WTC11 (cell line): ENCODE measurements around the gene RFLNA. TPM values are rescaled to one million over a fixed set of nuclear protein-coding genes. Genes with fewer than 3 reads are reported as not detected.

ENCODE experiments used
- ATAC-seq: fragments of 200-7000 bp; cut with Tn5 transposase; 2 replicates; pipeline ENCODE4 v1.10.0; 2021; ENCODE audit warnings: mild to moderate bottlenecking, moderate library complexity
- CTCF ChIA-PET: fragments of 300-600 bp; sonication (Branson Sonifier 250); formaldehyde crosslinking; loops from one replicate; lab custom pipeline; 2021; ENCODE audit warnings: antibody characterized with exemption; lab: Charles Lee
- POLR2A ChIA-PET: fragments of 350-600 bp; sonication (Branson Sonifier 250); formaldehyde crosslinking; loops from one replicate; lab custom pipeline; 2021; ENCODE audit warnings: antibody characterized with exemption; lab: Charles Lee
- DNase-seq: peaks from one replicate; pipeline ENCODE4 v3.0.0; 2021; ENCODE audit warnings: low spot score
- H3K27ac Mint-ChIP-seq: 2 replicates; pipeline ENCODE4 v1.8.0; 2021; ENCODE audit warnings: mixed read lengths
- H3K27me3 Mint-ChIP-seq: 2 replicates; pipeline ENCODE4 v1.8.0; 2021; ENCODE audit warnings: low read depth, mild to moderate bottlenecking, moderate library complexity, mixed read lengths
- H3K36me3 Mint-ChIP-seq: 2 replicates; pipeline ENCODE4 v1.8.0; 2021; ENCODE audit warnings: mixed read lengths
- H3K4me1 Mint-ChIP-seq: 2 replicates; pipeline ENCODE4 v1.8.0; 2022; ENCODE audit warnings: mixed read lengths
- H3K4me3 Mint-ChIP-seq: 2 replicates; pipeline ENCODE4 v1.8.0; 2021; ENCODE audit warnings: mild to moderate bottlenecking, moderate library complexity, mixed read lengths
- H3K9me3 Mint-ChIP-seq: 2 replicates; pipeline ENCODE4 v1.8.0; 2021; ENCODE audit warnings: mixed read lengths
- ARID4B ChIP-seq: sonication (generic); formaldehyde crosslinking; IDR thresholded peaks from 2 replicates; pipeline ENCODE4 v1.8.0; 2023; ENCODE audit warnings: missing genetic modification reagents, mild to moderate bottlenecking, borderline replicate concordance
- CREB1 ChIP-seq: sonication (generic); formaldehyde crosslinking; IDR thresholded peaks from 2 replicates; pipeline ENCODE4 v1.8.0; 2023; ENCODE audit warnings: mild to moderate bottlenecking, missing genetic modification reagents
- ELF4 ChIP-seq: sonication (generic); formaldehyde crosslinking; IDR thresholded peaks from 2 replicates; pipeline ENCODE4 v1.8.1; 2022; ENCODE audit warnings: low read depth, mild to moderate bottlenecking, moderate library complexity, missing genetic modification reagents
- GABPB1 ChIP-seq: sonication (generic); formaldehyde crosslinking; IDR thresholded peaks from 2 replicates; pipeline ENCODE4 v1.8.1; 2023; ENCODE audit warnings: mild to moderate bottlenecking, missing genetic modification reagents
- GRHL2 ChIP-seq: fragments of 250-450 bp; sonication (Bioruptor Pico); IDR thresholded peaks from 2 replicates; pipeline ENCODE4 v1.8.0; 2022; ENCODE audit warnings: mild to moderate bottlenecking, moderate library complexity; ENCODE audit not compliant: insufficient replicate concordance, severe bottlenecking
- HMGA2 ChIP-seq: fragments of 250-450 bp; sonication (Bioruptor Pico); IDR thresholded peaks from 2 replicates; pipeline ENCODE4 v1.4.0; 2021; ENCODE audit warnings: mild to moderate bottlenecking, moderate library complexity
- MAX ChIP-seq: sonication (generic); formaldehyde crosslinking; IDR thresholded peaks from 2 replicates; pipeline ENCODE4 v1.8.0; 2022; ENCODE audit warnings: mild to moderate bottlenecking, missing genetic modification reagents
- MXD4 ChIP-seq: fragments of 250-450 bp; sonication (Bioruptor Pico); IDR thresholded peaks from 2 replicates; pipeline ENCODE4 v1.8.0; 2021; ENCODE audit warnings: mild to moderate bottlenecking, moderate library complexity, borderline replicate concordance
- NFE2L1 ChIP-seq: sonication (generic); formaldehyde crosslinking; IDR thresholded peaks from 2 replicates; pipeline ENCODE4 v1.8.1; 2023; ENCODE audit warnings: missing genetic modification reagents
- SMAD4 ChIP-seq: sonication (generic); formaldehyde crosslinking; IDR thresholded peaks from 2 replicates; pipeline ENCODE4 v1.8.0; 2022; ENCODE audit warnings: mild to moderate bottlenecking, missing genetic modification reagents
- TEAD1 ChIP-seq: sonication (generic); formaldehyde crosslinking; IDR thresholded peaks from 2 replicates; pipeline ENCODE4 v1.8.0; 2022; ENCODE audit warnings: mild to moderate bottlenecking, missing genetic modification reagents
- TP53 ChIP-seq: sonication (generic); formaldehyde crosslinking; IDR thresholded peaks from 2 replicates; pipeline ENCODE4 v1.8.1; 2023; ENCODE audit warnings: mild to moderate bottlenecking, missing genetic modification reagents
- USF1 ChIP-seq: sonication (generic); formaldehyde crosslinking; IDR thresholded peaks from 2 replicates; pipeline ENCODE4 v1.8.0; 2022; ENCODE audit warnings: mild to moderate bottlenecking, missing genetic modification reagents
- ZNF121 ChIP-seq: sonication (generic); formaldehyde crosslinking; IDR thresholded peaks from 2 replicates; pipeline ENCODE4 v1.8.0; 2023; ENCODE audit warnings: missing genetic modification reagents
- ZNF396 ChIP-seq: fragments of 250-450 bp; sonication (Bioruptor Pico); IDR thresholded peaks from 2 replicates; pipeline ENCODE4 v1.8.0; 2021; ENCODE audit warnings: mild to moderate bottlenecking, moderate library complexity, borderline replicate concordance
- ZNF416 ChIP-seq: fragments of 250-450 bp; sonication (Bioruptor Pico); IDR thresholded peaks from 2 replicates; pipeline ENCODE4 v1.9.0; 2021; ENCODE audit warnings: mild to moderate bottlenecking, inconsistent platforms
- ZNF671 ChIP-seq: fragments of 250-450 bp; sonication (Bioruptor Pico); IDR thresholded peaks from 2 replicates; pipeline ENCODE4 v1.8.0; 2021; ENCODE audit warnings: mild to moderate bottlenecking
- total RNA-seq: library from RNA; stranded (reverse); gene quantifications from 3 replicates; pipeline ENCODE4 v1.2.3, GENCODE V29; 2021
- TF ChIP-seq, protein P1 (sequence below): sonication (generic); formaldehyde crosslinking; IDR thresholded peaks from 2 replicates; pipeline ENCODE4 v1.8.1; 2023; ENCODE audit warnings: mild to moderate bottlenecking, missing genetic modification reagents, moderate library complexity
- TF ChIP-seq, protein P2 (sequence below): fragments of 200-600 bp; IDR thresholded peaks from 2 replicates; pipeline ENCODE4 v1.8.0; 2022; ENCODE audit warnings: antibody characterized with exemption
- TF ChIP-seq, protein P3 (sequence below): sonication (generic); formaldehyde crosslinking; conservative IDR thresholded peaks from 2 replicates; pipeline ENCODE4 v1.8.1; 2022; ENCODE audit warnings: mild to moderate bottlenecking, missing genetic modification reagents
- TF ChIP-seq, protein P4 (sequence below): sonication (generic); formaldehyde crosslinking; IDR thresholded peaks from 2 replicates; pipeline ENCODE4 v1.8.1; 2022; ENCODE audit warnings: missing genetic modification reagents, borderline replicate concordance

RFLNA gene
- total RNA-seq, 1 experiment from 2014 or later, result 6.3 TPM

DNA sequence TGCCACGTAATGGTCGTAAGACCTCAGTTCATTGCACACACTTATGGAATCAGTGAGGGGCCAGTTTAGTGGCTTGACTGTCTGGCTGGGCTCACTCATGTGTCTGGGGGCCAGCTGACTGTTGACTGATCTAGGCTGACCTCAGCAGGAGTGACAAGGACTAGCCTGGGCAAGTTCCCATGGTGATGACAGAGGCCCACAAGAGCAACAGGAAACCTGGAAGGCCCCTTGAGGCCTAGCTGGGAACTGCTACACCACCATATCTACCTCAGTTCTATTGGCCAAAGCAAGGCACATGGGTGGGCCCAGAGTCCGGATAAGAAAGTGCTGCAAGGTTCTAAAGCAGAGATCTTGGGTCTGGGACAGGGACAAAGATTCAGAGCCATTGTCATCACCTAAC lies 21.3 kb upstream of the RFLNA start:
- peaks cover 25% of the 10 kb centered on the region for H3K4me1 Mint-ChIP-seq
- peak overlapping the region; percentile 59; the same call in 1 of the 2 replicates for H3K27ac Mint-ChIP-seq
- no peak overlapping the region for H3K4me3 Mint-ChIP-seq
- CTCF ChIA-PET, result interaction anchor here (0.5 to 2.0 kb wide), 29 partner anchors 8 to 745 kb away, joined by 3 to 11 read pairs (median 4); no protein-coding TSS in a partner anchor
- peaks cover 22% of the 10 kb centered on the region for H3K9me3 Mint-ChIP-seq
- TF ChIP-seq TP53 (CRISPR knock-in tag) (peak; percentile 81; the same call in 1 of the 2 replicates), MAX (CRISPR knock-in tag) (no peak), GABPB1 (CRISPR knock-in tag) (peak; percentile 34; the same call in 1 of the 2 replicates), USF1 (CRISPR knock-in tag) (peak; percentile 58; the same call in 1 of the 2 replicates), ARID4B (no peak)
- TF ChIP-seq, protein P1, sequence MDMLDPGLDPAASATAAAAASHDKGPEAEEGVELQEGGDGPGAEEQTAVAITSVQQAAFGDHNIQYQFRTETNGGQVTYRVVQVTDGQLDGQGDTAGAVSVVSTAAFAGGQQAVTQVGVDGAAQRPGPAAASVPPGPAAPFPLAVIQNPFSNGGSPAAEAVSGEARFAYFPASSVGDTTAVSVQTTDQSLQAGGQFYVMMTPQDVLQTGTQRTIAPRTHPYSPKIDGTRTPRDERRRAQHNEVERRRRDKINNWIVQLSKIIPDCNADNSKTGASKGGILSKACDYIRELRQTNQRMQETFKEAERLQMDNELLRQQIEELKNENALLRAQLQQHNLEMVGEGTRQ, result peak; percentile 59
- TF ChIP-seq, protein P2, sequence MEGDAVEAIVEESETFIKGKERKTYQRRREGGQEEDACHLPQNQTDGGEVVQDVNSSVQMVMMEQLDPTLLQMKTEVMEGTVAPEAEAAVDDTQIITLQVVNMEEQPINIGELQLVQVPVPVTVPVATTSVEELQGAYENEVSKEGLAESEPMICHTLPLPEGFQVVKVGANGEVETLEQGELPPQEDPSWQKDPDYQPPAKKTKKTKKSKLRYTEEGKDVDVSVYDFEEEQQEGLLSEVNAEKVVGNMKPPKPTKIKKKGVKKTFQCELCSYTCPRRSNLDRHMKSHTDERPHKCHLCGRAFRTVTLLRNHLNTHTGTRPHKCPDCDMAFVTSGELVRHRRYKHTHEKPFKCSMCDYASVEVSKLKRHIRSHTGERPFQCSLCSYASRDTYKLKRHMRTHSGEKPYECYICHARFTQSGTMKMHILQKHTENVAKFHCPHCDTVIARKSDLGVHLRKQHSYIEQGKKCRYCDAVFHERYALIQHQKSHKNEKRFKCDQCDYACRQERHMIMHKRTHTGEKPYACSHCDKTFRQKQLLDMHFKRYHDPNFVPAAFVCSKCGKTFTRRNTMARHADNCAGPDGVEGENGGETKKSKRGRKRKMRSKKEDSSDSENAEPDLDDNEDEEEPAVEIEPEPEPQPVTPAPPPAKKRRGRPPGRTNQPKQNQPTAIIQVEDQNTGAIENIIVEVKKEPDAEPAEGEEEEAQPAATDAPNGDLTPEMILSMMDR, result peak; percentile 46; the same call in 1 of the 2 replicates
- POLR2A ChIA-PET, result no interaction called here
- DNase-seq, result peak; percentile 66
- ATAC-seq, result peak; percentile 97
- no peaks in the 10 kb centered on the region; the same call in 1 of the 2 replicates for H3K27me3 Mint-ChIP-seq
- peaks cover 4% of the 10 kb centered on the region; the same call in 1 of the 2 replicates for H3K36me3 Mint-ChIP-seq

GRCh38 chr12:124276337-124276736 lies 18.6 kb upstream of the RFLNA start:
- peaks cover 13% of the 10 kb centered on the region; the same call in 1 of the 2 replicates for H3K9me3 Mint-ChIP-seq
- no peak for DNase-seq
- no peak overlapping the region for H3K4me3 Mint-ChIP-seq
- peaks cover 4% of the 10 kb centered on the region; the same call in 1 of the 2 replicates for H3K36me3 Mint-ChIP-seq
- ATAC-seq, result no peak
- CTCF ChIA-PET, result interaction anchor here (1.2 kb wide), 1 partner anchor 222 kb away, joined by 6 read pairs; no protein-coding TSS in a partner anchor
- peaks cover 4% of the 10 kb centered on the region for H3K27me3 Mint-ChIP-seq
- POLR2A ChIA-PET, result no interaction called here
- H3K27ac Mint-ChIP-seq, result no peak overlapping the region
- peaks cover 26% of the 10 kb centered on the region for H3K4me1 Mint-ChIP-seq
- TF ChIP-seq ZNF396 (no peak), GRHL2 (CRISPR knock-in tag) (no peak), SMAD4 (CRISPR knock-in tag) (no peak), HMGA2 (CRISPR knock-in tag) (no peak), TEAD1 (CRISPR knock-in tag) (no peak), ELF4 (CRISPR knock-in tag) (no peak), ZNF671 (no peak), MXD4 (no peak), ZNF121 (CRISPR knock-in tag) (no peak), ZNF416 (CRISPR knock-in tag) (no peak), CREB1 (CRISPR knock-in tag) (no peak), NFE2L1 (CRISPR knock-in tag) (no peak)
- TF ChIP-seq, protein P3, sequence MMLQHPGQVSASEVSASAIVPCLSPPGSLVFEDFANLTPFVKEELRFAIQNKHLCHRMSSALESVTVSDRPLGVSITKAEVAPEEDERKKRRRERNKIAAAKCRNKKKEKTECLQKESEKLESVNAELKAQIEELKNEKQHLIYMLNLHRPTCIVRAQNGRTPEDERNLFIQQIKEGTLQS (CRISPR knock-in tag), result no peak
- TF ChIP-seq, protein P4, sequence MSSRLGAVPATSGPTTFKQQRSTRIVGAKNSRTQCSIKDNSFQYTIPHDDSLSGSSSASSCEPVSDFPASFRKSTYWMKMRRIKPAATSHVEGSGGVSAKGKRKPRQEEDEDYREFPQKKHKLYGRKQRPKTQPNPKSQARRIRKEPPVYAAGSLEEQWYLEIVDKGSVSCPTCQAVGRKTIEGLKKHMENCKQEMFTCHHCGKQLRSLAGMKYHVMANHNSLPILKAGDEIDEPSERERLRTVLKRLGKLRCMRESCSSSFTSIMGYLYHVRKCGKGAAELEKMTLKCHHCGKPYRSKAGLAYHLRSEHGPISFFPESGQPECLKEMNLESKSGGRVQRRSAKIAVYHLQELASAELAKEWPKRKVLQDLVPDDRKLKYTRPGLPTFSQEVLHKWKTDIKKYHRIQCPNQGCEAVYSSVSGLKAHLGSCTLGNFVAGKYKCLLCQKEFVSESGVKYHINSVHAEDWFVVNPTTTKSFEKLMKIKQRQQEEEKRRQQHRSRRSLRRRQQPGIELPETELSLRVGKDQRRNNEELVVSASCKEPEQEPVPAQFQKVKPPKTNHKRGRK (CRISPR knock-in tag), result no peak
